ENCODE data around the gene CDK8.

CDK8 gene

GRCh38 chr13:26400545-26400944, 146.6 kb downstream of the CDK8 start:
- no peak for DNase-seq

- no peak for DNase-seq
Observed at GRCh38 chr13:26401069-26401468, 147.1 kb downstream of the CDK8 start.

GRCh38 chr13:26401578-26402021, 147.7 kb downstream of the CDK8 start:
- DNase-seq = no peak

GRCh38 chr13:26406791-26407190, 152.9 kb downstream of the CDK8 start:
- no peak for DNase-seq

GRCh38 chr13:26411206-26411605, 157.3 kb downstream of the CDK8 start:
- no peak for DNase-seq

DNA sequence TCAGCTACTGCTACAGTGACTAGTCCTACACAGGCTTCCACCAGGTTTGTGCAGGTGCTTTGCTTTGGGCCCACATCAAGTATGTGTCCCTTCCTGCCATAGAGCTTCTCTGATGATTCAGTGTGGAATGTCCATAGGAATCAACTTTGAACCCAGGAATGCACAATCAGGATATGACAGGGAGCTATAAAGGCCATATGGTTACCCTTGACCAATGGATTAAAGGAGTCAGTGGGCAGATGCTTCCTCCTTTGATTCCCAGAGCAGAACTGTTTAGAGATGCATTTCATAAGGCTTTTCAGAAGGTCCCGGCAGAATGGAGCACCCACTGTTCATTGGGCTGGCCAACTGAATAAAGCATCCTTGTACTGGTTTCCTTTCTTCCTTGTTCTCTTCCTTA, 158.3 kb downstream of the CDK8 start:
- DNase-seq = no peak

DNA sequence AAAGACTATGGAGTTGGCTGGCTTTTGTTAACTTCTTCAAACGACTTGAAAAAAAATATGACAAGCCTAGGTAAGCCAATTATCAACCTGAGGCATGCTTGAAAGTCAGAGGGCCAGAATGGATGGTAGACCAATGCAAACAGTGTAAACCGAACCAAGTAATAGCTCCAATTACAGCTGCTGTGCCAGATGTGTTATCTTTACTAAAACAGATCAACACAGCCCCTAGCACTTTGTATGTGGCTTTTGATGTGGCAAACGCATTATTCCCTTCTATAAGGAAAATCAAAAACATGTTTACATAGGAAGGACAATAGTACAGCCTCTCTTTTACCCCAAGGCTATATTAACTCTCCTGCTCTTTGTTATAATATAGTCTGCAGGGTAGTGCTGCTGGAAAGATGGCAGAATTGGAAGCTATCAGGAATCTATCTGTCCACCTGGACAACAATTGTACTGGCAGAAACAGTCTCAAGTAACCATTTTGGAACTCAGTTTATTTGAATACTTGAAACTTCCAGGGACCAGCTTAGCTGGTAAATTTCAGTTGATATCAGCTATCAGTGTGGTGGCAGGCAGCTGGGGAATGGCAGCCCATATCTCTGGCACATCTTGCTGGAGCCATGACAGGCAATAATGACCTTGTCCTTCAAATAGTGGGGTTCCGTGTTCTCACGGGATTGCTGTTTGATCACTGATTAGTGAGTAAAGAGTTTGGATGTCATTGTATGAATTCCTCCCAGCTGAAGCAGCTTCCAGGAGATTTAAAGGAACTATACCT, 159.2 kb downstream of the CDK8 start:
- DNase-seq = no peak

DNA sequence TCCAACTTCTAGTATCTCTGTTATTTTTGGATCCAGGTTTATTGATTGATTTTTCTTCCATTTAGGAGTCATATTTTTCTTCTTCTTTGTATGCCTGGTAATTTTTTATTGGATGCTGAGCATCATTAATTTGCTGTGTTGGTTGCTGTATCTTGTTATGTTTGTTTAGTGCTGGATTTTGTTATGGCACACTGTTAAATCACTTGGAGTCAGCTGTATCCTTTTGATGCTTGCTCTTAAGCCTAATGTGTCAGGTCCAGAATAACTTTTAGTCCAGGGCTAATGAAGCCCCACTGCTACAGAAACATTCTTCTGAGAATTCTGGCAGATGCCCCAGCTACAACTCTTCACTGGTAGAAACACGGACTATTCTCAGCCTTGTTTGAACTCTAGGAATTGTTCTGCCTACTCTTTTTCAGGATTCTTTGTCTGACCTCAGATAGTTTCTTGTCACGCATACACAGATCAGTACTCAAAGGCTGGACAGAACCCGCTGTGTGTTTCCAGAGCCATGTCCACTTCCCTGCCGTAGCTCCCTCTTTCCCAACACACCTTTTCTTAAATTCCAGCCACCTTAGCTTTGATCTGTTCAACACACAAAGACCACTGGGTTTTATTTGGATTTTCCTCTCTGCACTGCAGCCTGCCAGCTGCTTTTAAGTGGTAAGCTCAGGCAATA, 166.5 kb downstream of the CDK8 start:
- no peak for DNase-seq

GRCh38 chr13:26422036-26422435, 168.1 kb downstream of the CDK8 start:
- DNase-seq = no peak

GRCh38 chr13:26423629-26424028, 169.7 kb downstream of the CDK8 start:
- DNase-seq = no peak

GRCh38 chr13:26424181-26424580, 170.3 kb downstream of the CDK8 start:
- DNase-seq = no peak

DNA sequence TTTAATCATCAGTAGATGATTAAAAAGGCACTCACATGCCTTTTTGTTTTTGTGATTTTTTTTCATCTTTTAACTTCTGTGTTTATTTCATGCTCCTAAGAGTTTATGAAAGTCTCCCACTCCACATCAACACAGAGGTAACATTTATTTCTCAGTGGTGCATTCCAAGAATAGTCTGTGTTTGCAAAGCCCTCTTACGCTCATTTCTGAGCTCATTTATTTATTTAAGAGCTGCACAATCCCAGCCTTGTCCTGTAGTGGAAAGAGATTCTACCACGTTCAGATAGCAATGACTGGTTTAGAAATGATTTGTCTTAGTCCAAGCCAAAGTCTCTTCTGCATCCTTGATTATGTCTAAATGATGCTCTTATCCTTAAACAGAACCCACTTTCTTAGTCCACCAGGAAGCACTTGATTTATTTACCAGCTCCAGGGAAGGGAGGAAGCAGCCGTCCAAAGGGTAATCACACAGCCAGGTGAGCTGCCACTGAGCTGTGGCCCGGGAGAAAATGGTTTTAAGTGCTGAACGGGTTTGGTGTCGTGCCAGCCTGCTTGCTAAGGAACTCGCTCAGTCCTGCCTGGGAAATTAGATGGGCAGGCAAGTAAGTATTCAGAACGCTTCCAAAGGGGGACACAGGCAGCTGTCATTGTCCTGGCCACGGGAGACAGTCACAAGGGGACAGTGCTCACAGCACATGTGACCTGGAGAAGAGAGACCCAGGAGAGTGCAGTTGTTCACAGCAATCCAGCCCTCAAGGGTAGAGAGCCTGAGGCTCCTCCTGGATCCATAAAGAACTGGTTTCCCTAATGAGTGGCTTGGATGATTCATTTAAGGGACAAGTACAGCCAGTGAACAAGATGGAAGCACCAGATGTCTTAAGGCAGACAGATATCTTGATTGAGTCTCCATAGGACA, 171.8 kb downstream of the CDK8 start:
- DNase-seq = no peak

- no peak for DNase-seq
Observed at GRCh38 chr13:26433776-26434175, 179.8 kb downstream of the CDK8 start.

DNA sequence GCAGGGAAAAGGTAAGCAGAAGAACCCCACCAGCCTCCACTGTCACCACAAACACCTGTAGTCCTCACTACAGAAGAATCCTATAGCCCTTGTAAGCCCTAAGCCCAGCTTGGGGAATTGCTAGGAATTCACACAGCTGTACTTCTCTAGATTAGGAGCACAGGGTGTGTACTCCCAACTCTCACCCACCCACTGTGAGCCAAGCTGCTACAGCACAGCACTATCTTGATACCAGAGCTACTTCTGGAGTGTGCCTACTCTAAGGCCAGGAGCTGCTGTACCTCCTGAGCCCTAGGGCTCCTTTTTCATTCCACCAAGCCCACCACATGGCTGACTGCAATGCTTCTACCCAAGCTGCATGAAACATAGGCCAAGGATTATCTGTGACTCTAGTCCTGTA, 181.2 kb downstream of the CDK8 start:
- DNase-seq = no peak

GRCh38 chr13:26435646-26436045, 181.7 kb downstream of the CDK8 start:
- no peak for DNase-seq

- no peak for DNase-seq
Observed at GRCh38 chr13:26436914-26437313, 183.0 kb downstream of the CDK8 start.

- no peak for DNase-seq
Observed at GRCh38 chr13:26440111-26440510, 186.2 kb downstream of the CDK8 start.

GRCh38 chr13:26441476-26441875, 187.5 kb downstream of the CDK8 start:
- no peak for DNase-seq

DNA sequence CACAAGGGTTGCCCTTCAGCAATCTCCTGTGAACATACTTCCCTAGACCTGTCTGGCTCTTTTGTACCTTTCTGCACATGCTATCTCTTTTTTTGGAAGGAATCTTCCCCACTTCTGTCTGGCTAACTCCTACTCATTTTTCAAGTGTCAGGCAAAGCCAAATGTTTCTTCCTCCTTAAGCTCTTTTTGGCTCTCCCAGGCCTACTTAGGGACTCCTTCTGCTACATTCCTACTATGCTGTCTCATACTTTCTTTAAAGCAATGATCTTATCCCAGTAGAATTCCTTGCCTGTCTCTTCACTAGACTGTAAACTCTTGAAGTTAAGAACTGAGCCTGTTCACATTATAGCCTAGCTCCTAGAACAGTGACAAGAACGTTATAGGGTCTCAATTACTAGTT, 188.6 kb downstream of the CDK8 start:
- DNase-seq = no peak

DNA sequence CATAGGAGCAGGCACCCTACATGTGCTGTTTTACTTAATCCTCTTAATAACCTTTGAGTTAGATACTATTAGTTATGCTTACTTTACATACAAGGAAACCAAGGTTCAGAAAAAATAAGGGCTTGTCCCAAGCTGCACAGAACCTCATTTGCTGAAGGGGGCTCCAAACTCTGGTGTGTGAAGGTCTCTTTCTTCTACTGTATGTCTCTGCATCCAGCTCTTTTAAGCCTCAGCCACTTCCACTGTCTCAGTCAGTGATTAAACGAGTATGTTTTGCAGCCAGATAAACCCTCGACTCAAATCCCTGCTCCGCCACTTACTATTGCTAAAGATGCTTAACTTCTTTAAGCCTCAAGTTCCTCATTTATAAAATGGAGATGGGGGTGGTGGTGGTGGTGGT, 191.2 kb downstream of the CDK8 start:
- DNase-seq = no peak

- no peak for DNase-seq
Observed at GRCh38 chr13:26446751-26447150, 192.8 kb downstream of the CDK8 start.

- DNase-seq = no peak
Observed at GRCh38 chr13:26448032-26448431, 194.1 kb downstream of the CDK8 start.

GRCh38 chr13:26449063-26449848, 195.3 kb downstream of the CDK8 start:
- no peak for DNase-seq

All from stimulated activated CD4-positive, alpha-beta T cell treated with anti-CD3 and anti-CD28 coated beads, Interleukin-4, amount 100 ng/mL, for 4 hours (primary cell).